IPS DF 4.7 (cell line): ENCODE measurements around the gene ZC3H14.

Source experiments
- DNase-seq: peaks from one replicate; pipeline ENCODE4 v3.0.0-alpha.2; 2013; ENCODE audit warnings: low spot score; ENCODE audit errors: extremely low read depth

ZC3H14 gene

DNA sequence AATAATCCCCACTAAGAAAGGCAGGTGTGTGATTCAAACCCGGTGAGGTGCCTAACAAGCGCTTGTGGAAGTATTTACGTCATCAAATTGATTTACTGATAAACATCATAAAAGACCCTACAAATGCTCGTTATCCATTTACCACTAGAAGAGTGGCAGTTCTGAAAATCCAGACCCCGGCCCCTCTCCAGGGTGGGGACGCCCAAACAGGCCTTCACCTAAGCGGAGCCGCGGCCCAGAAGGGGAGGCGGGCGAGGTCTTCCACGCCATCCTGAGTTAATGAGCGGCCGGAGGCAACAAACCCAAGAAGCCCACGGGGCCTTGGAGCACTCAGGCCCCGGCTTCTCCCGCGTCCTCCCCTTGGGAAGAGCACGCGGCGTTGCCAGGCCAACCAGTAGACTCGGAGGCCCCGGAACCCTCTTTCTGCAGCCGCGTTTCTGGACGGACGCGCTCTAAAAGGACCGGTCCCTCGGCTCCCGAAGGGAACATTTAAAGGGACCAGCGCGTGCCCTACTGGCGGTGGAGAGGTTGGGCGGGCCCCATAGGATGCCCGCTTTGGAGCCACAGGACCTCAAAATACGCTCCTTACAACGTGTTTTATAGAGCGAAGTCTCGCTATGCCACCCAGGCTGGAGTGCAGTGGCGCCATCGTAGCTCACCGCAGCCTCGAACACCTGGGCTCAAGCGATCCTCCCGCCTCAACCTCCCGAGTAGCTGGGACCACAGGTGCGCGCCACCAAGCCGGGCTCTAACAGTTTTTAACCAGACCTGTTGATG is 11.6 kb upstream of the ZC3H14 start:
- no peak for DNase-seq

GRCh38 chr14:88551980-88552431 is 10.8 kb upstream of the ZC3H14 start:
- no peak for DNase-seq

DNA sequence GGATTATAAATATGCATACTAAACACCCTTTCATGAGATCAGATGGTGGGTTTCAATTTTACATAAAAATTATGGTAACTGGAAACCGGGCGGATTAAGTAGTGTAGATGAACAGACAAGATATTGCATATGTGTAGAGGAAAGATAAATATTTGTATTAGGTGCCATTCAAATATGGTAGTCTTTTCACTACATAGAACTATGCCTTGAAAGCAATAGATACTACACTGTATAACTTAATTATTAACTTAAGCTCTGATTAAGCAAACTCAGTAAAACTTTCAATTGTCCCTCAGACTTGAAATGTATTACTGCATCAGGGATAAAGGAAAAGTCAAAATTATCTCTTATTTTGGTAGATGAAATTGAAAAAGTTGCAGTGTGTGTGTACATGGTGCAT is 10.0 kb upstream of the ZC3H14 start:
- DNase-seq, result no peak

DNA sequence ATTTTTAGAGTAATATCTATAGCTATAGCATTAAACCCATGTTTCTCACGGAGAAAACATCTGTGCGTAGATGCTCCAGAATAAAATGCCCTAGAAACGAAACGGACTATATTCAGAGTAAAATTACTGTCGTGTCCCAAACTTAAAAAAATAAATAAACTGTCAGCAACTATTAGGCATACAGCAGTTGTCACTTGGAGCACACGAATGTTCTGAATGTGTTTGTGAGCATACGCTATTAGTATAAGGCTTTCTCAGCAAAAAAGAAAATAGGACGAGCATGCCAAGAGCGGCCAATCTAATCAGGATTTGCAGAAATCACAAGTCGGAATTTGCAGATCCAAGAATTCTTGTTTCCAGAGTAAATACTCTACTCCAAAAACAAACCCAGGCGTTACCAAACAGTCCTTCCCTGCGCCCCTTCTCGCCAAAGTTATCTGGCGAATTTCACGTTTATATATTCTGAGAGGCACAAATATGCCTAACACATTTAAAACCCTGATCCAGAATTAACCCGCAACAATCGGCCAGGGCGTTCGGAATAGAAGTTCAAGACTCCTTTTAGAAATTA is 8.9 kb upstream of the ZC3H14 start:
- DNase-seq, result no peak

DNA sequence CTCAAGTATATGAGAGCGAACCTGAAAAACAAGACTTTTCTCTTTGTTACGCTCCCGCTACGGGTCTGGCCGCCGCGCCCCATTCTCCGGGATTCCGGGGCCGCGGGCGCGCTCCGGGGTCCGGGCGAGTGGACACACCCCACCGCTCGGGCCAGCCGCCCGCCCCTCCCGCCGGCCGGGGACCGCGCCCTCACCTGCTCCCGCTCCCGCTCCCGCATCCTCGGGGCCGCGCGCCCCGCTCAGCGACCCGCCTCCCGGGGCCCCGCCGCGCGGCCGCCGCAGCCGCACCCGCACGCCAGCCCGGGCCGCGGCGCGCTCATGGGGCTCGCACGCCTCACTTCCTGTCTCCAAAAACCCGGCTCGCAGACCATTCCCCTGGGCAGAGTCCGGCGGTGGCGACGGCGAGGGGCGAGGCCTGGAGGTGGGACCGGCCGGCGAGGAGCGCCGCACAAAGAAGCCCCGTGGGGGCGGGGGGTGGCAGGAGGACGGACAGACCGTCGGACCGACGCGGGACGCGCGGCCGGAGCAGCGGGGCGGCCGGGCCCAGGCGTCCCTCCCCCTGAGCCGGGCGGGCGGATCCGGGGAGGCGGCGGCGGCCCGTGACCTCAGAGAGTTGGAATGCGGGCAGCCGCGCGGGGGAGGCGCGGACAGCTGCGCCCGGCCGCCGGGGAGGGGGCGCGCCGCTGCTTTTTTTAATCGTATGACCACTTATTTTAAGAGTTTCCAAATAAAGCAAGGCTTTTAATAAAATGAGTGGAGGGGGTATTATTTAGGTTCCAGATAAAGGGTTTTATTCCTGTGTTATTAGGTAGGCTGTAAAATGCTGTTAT is 8.2 kb upstream of the ZC3H14 start, which contains the start of gene PTPN21:
PTPN21 (minus strand) TSS at position 551 of the 830 bp plus-strand sequence. CDS start 4,590 bp downstream, outside the sequence.
- no peak for DNase-seq

GRCh38 chr14:88556581-88556980 is 6.3 kb upstream of the ZC3H14 start:
- DNase-seq, result no peak

GRCh38 chr14:88559852-88560251 is 3.0 kb upstream of the ZC3H14 start:
- no peak for DNase-seq

DNA sequence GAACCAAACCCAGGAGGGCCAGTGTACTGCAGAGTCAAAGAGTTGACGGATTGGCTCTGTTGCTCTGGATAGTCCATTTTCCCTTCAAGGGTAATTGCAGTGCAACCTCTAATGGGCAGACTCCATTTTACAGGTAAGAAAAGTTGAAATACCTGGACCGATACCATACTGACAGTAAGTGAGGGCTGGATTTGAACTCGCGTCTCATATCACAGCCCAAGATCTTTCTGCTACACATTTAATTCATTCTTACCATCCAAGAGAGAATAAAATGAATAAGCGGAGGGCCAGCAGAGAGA is 356 bp upstream of the ZC3H14 start:
- no peak for DNase-seq

- DNase-seq, result no peak
These were observed 1.0 kb downstream of the ZC3H14 start for GRCh38 chr14:88563845-88564244.

- no peak for DNase-seq
These were observed 2.6 kb downstream of the ZC3H14 start for GRCh38 chr14:88565427-88565826.

GRCh38 chr14:88568196-88568595 is 5.4 kb downstream of the ZC3H14 start:
- DNase-seq, result no peak

- DNase-seq, result no peak
These were observed 9.3 kb downstream of the ZC3H14 start for GRCh38 chr14:88572117-88572516.

GRCh38 chr14:88576222-88576621 is 13.4 kb downstream of the ZC3H14 start:
- DNase-seq, result no peak

- no peak for DNase-seq
These were observed 21.6 kb downstream of the ZC3H14 start for GRCh38 chr14:88584451-88584850.

- DNase-seq, result no peak
These were observed 25.2 kb downstream of the ZC3H14 start for GRCh38 chr14:88588081-88588480.

DNA sequence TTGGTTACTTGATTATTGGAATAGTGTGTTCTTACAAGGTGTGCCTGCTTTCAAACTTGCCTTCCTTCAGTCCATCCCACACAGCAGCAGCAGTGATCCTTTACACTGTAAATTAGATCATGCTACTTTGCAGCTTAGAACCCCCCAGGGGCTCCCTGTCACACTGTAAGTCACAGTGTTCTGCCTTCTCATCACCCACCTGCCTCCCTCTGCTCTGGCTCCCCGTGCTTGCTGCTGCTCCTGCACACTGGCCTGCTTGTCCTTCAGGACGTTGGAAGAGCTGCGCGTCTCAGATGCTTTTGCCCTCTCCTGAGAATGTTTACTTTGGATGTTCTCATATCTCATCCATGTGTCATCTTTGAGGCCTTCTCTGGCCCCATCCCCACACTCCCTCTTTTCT is 27.3 kb downstream of the ZC3H14 start:
- no peak for DNase-seq

- no peak for DNase-seq
These were observed 29.2 kb downstream of the ZC3H14 start for GRCh38 chr14:88592031-88592430.

DNA sequence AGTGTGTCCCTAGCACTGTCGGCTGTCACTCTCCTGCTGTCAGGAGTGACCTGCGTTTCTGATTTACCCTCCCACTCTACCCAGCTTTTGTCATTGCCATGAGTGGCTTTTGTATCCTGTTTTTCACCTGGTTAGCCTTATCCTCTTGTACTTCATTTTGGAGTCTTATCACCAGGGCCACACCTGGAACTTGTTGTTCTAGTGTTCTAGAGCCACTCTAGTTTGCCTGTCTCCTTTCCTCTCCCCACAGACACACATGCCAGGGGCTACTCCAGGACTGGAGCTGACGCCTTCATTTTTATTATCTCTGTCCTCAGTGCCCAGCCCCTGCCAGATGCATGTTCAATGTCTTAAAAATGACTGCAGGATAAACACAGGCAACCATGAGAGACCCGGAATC is 34.2 kb downstream of the ZC3H14 start:
- DNase-seq, result no peak

DNA sequence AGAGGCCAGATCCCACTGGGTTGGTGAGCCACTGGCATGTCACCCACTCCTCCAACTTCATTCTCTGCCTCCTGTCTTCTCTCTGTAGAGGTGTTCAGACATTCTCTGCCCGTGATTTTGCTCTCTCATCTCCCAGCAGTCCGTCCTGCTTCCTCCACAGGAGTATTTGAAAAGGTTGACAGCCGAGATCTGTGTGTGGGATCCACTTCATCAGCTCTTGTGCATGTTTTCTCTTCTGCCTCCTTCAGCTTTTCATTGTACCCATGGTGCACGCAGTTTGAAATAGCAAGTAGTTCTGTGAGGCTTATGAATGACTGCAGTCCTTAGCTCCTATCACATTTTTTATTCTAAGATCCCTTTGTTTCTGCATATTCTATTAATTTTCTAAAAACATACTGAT is 34.8 kb downstream of the ZC3H14 start:
- DNase-seq, result no peak

DNA sequence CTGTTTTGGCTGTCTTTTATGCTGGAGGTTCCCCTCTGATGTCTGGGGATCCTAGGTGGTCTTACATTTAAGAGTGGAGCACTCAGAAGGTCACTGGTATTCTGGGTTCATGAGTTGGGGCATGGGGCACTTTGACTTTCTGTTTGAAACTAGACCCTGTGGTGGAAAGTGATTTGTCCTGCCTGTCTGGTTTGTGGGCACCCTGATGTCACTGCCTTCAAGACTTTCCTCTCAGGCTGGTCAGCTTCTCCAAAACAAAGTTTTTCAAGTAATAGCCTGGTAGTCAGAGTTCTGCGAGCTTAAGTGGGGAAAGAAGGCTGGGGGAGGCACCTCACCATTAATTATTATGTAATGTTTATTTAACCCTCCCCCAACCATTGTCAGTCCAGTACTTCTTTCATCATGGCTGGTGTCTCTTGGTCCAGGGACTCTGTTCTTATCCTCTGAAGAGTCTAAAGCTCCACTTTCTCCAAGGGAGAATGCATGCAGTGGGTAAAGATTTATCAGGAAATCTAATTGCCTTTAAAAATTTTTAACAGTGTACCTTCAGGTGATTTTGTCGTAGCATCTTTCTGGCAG is 35.3 kb downstream of the ZC3H14 start:
- no peak for DNase-seq

DNA sequence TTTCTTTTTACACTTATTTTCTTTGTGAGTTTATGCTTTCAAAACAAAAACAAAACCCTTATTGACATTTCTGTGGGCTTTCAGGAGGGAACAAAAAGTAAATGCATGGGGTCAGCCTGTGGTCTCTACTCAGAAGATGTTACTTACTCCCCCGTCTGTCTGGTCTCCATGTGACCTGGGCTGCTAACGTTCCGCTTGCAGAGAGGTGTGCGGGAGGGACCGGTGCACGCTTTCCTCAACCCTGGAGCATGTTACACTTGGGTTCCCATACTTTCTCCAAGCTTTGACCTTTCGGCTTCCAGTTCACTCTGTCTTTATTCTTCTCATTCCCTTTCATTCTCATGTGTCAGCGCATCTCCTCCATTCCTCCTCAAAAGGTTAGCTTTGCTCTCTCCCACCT is 36.5 kb downstream of the ZC3H14 start:
- DNase-seq, result no peak
